ENCODE measurements around the gene RHBDL1. TPM values are rescaled to one million over a fixed set of nuclear protein-coding genes. Genes with fewer than 3 reads are reported as not detected.

Gene RHBDL1
- total and polyA plus RNA-seq, 9 of the 15 experiments (the other 6 are each of a cell fraction or from before 2014, with no cell fraction given) = 0.03 to 5.6 (median 1.3) TPM; not detected in 1

- no peak for TF ChIP-seq NCOA6 (IDR thresholded peaks at IDR 0.05)
- TF ChIP-seq ZNF79 (CRISPR knock-in tag; IDR thresholded peaks at IDR 0.05; ENCODE audit: low read depth) = no peak
- TF ChIP-seq ZNF512 (tag; IDR thresholded peaks at IDR 0.05) = no peak
- TF ChIP-seq ZNF583 (CRISPR knock-in tag; IDR thresholded peaks at IDR 0.05) = no peak
- no peak for TF ChIP-seq TEAD2 (tag; IDR thresholded peaks at IDR 0.05)
- TF ChIP-seq ZNF316 (IDR thresholded peaks at IDR 0.05) = no peak
- TF ChIP-seq, protein P1, sequence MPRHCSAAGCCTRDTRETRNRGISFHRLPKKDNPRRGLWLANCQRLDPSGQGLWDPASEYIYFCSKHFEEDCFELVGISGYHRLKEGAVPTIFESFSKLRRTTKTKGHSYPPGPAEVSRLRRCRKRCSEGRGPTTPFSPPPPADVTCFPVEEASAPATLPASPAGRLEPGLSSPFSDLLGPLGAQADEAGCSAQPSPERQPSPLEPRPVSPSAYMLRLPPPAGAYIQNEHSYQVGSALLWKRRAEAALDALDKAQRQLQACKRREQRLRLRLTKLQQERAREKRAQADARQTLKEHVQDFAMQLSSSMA (CRISPR knock-in tag; IDR thresholded peaks at IDR 0.05) = no peak; the same call in 1 of the 2 replicates
- no peak for TF ChIP-seq CBFA2T3 (IDR thresholded peaks at IDR 0.05)
- no peak for TF ChIP-seq KDM4B (IDR thresholded peaks at IDR 0.05; ENCODE audit: borderline replicate concordance in 2 of 2, low read depth in 1 of 2)
- TF ChIP-seq KLF6 (CRISPR knock-in tag; IDR thresholded peaks at IDR 0.05; ENCODE audit: borderline replicate concordance) = no peak
- TF ChIP-seq ZNF395 (CRISPR knock-in tag; IDR thresholded peaks at IDR 0.05) = no peak
- TF ChIP-seq NCOA2 (IDR thresholded peaks at IDR 0.05; ENCODE audit: partially characterized antibody in 2 of 2) = no peak
- no peak for TF ChIP-seq SNIP1 (IDR thresholded peaks at IDR 0.05; ENCODE audit: low read depth)
- TF ChIP-seq ZNF644 (tag; IDR thresholded peaks at IDR 0.05; ENCODE audit: low read depth) = no peak
- TF ChIP-seq, protein P2, sequence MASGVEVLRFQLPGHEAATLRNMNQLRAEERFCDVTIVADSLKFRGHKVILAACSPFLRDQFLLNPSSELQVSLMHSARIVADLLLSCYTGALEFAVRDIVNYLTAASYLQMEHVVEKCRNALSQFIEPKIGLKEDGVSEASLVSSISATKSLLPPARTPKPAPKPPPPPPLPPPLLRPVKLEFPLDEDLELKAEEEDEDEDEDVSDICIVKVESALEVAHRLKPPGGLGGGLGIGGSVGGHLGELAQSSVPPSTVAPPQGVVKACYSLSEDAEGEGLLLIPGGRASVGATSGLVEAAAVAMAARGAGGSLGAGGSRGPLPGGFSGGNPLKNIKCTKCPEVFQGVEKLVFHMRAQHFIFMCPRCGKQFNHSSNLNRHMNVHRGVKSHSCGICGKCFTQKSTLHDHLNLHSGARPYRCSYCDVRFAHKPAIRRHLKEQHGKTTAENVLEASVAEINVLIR (CRISPR knock-in tag; IDR thresholded peaks at IDR 0.05) = no peak
- TF ChIP-seq TBP (optimal IDR thresholded peaks at IDR 0.05; ENCODE audit: low read depth, low read length) = no peak
- no peak for TF ChIP-seq RNF219 (CRISPR knock-in tag; IDR thresholded peaks at IDR 0.05)
Observed at GRCh38 chr16:683396-684070, 8.1 kb downstream of the RHBDL1 start (continued).

All from K562 (cell line).